Skeletal muscle tissue (tissue), 4 donors: Measurements from ENCODE around the gene CHST9. TPM values are rescaled to one million over a fixed set of nuclear protein-coding genes. Genes with fewer than 3 reads are reported as not detected.

Experiments
- H3K27ac ChIP-seq: one replicate; pipeline ENCODE4 v1.7.0; 2013; ENCODE audit warnings: mild to moderate bottlenecking, low read depth, low read length, inconsistent platforms
- H3K27me3 ChIP-seq, 3 donors: one replicate each; pipeline ENCODE4 v1.7.0; 2013; ENCODE audit warnings: low read length in 3 of 3; ENCODE audit not compliant: control insufficient read depth in 3 of 3, insufficient read depth in 3 of 3
- H3K36me3 ChIP-seq, 3 donors: one replicate each; pipeline ENCODE4 v1.7.0; 2013; ENCODE audit warnings: low read length in 3 of 3; ENCODE audit not compliant: control insufficient read depth in 3 of 3, insufficient read depth in 3 of 3
- H3K4me1 ChIP-seq, 3 donors: one replicate each; pipeline ENCODE4 v1.7.0; 2013; ENCODE audit warnings: low read length in 3 of 3, mild to moderate bottlenecking in 3 of 3; ENCODE audit not compliant: control insufficient read depth in 3 of 3, insufficient read depth in 3 of 3
- H3K4me3 ChIP-seq, 3 donors: one replicate each; pipeline ENCODE4 v1.7.0; 2013; ENCODE audit warnings: low read length in 3 of 3
- H3K9ac ChIP-seq, 3 donors: one replicate each; pipeline ENCODE4 v1.7.0; 2013; ENCODE audit warnings: low read length in 3 of 3, mild to moderate bottlenecking in 3 of 3, moderate library complexity in 2 of 3, low read depth in 1 of 3
- H3K9me3 ChIP-seq, 3 donors: one replicate each; pipeline ENCODE4 v1.7.0; 2013; ENCODE audit warnings: low read length in 3 of 3; ENCODE audit not compliant: control insufficient read depth in 3 of 3
- total RNA-seq: library from RNA; depleted of rRNA; stranded (reverse); fragments of >200 nt; gene quantifications from one replicate; pipeline ENCODE4 v1.2.3, GENCODE V29; 2014
- donor health status: Osteomylitis.

Gene CHST9
- total RNA-seq, 1 donor from 2014 or later = 0.52 TPM

DNA sequence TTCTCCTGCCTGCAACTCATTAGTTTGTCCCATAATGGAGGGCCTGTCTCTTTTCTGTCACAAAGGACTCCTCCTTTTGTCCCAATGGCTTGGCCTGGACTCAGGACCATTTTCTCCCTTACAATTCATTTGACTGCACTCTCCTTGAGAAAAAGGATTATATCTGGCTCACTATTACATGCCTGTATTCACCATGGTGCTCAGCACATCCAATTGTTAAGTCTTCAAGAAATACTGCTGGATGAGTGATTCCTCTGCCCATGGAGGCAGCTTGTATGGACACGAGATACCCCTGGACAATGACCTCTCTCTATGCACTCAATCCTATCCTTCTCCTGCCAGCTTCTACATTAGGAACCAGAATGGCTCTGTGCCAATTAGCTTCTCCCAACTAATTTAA, 47.0 kb downstream of the CHST9 start:
- H3K9ac ChIP-seq = no peak overlapping the region
- H3K4me3 ChIP-seq = no peak overlapping the region
- H3K27me3 ChIP-seq = no peaks in the 10 kb centered on the region
- no peaks in the 10 kb centered on the region for H3K4me1 ChIP-seq
- H3K36me3 ChIP-seq = no peaks in the 10 kb centered on the region
- no peak overlapping the region for H3K27ac ChIP-seq
- H3K9me3 ChIP-seq = no peaks in the 10 kb centered on the region

DNA sequence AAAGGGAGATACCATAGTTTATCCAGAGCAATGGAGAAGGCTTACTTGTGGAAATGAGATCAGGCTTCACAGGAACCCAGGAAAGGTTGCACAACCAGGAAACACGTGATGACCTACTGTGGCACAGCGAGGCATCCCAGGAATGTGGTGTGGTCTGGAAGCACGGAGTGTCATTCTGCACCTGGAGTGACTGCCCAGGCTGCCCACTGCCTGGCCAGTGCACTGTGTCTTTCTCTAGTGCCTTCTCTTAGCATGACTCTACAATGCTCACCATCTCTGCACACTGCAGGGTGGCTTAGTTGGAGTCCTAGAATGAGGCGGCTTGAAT, 48.9 kb downstream of the CHST9 start:
- H3K4me1 ChIP-seq = no peaks in the 10 kb centered on the region

DNA sequence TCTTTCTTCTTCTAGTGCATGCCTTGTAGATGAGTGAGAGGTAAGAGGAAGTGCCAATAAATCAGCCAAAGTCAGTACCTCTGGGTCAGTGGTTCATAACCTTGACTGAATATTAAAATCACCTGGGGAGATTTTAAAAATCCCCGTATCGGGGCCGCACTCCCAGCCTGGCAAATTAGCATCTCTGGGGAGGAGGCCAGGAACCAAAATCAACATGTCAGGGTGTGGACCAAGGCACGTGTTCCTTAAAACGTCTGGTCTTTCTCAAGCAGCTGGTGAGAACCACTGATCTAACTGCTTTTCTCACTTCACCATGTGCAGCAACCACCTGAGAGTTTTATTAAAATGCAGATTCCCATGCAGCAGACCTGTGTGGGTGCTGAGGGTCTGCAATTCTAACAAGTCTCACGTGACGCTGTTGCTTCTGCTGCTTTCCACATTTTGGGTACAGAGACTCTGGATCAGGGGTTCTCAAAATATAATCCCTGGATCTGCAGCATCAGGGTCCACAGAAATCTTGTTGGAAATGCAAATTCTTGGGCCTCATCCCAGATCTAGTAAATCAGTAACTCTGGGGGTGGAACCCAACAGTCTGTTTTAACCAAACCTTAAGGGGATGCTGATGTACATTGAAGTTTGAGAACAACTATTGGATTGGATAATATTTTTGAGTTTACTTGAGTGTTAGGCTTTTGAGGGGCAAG, 49.5 kb downstream of the CHST9 start:
- no peak overlapping the region for H3K9ac ChIP-seq
- no peaks in the 10 kb centered on the region for H3K4me1 ChIP-seq
- no peak overlapping the region for H3K27ac ChIP-seq

More for the DNA sequence above, 48.9 kb downstream of the CHST9 start:
- Histone ChIP-seq H3K9ac (no peak overlapping the region), H3K36me3 (no peaks in the 10 kb centered on the region), H3K9me3 (no peaks in the 10 kb centered on the region), H3K4me3 (no peak overlapping the region), H3K27me3 (no peaks in the 10 kb centered on the region), H3K27ac (no peak overlapping the region)

DNA sequence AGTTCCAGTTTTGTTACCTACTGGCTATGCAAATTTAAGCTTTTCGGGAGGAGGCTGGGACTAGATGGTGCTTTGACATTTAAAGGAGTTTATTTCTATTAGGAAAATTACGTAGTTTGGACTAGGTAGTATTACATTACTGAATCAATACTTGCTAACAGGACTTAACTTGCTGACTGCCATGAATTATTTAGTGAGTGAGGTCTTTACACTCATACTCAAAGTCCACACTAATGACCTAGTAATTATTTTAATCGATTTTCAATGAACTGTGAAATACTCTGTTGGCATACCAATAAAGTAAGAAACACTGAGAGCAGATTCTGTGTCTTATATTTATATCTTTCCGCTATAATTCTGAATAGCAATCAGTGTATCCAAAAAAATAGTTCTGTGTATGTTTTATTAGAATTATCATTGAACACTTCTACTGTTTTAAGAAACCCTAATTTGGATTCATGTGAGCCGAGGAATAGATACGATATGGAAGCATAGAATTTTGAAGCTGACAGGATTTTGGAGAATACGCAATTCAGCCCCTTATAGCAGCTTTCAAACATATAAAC, 55.0 kb downstream of the CHST9 start:
- Histone ChIP-seq H3K9ac (no peak overlapping the region), H3K9me3 (no peaks in the 10 kb centered on the region), H3K27ac (no peak overlapping the region), H3K4me1 (no peaks in the 10 kb centered on the region), H3K4me3 (no peak overlapping the region), H3K27me3 (no peaks in the 10 kb centered on the region), H3K36me3 (no peaks in the 10 kb centered on the region)

More for the DNA sequence above, 49.5 kb downstream of the CHST9 start:
- H3K27me3 ChIP-seq = no peaks in the 10 kb centered on the region
- H3K4me3 ChIP-seq = no peak overlapping the region
- H3K36me3 ChIP-seq = no peaks in the 10 kb centered on the region
- no peaks in the 10 kb centered on the region for H3K9me3 ChIP-seq

GRCh38 chr18:27124196-27124595, 60.9 kb downstream of the CHST9 start:
- Histone ChIP-seq H3K36me3 (no peaks in the 10 kb centered on the region), H3K9ac (no peak overlapping the region), H3K4me1 (no peaks in the 10 kb centered on the region), H3K27ac (no peak overlapping the region), H3K4me3 (no peak overlapping the region), H3K9me3 (no peaks in the 10 kb centered on the region), H3K27me3 (no peaks in the 10 kb centered on the region)

- H3K27ac ChIP-seq = no peak overlapping the region
- no peaks in the 10 kb centered on the region for H3K9me3 ChIP-seq
- H3K9ac ChIP-seq = no peak overlapping the region
- H3K36me3 ChIP-seq = no peaks in the 10 kb centered on the region
- no peak overlapping the region for H3K4me3 ChIP-seq
- H3K4me1 ChIP-seq = no peaks in the 10 kb centered on the region
- no peaks in the 10 kb centered on the region for H3K27me3 ChIP-seq
These were observed 64.0 kb downstream of the CHST9 start for GRCh38 chr18:27121108-27121507.

- H3K27ac ChIP-seq = no peak overlapping the region
- H3K9ac ChIP-seq = no peak overlapping the region
- no peaks in the 10 kb centered on the region for H3K27me3 ChIP-seq
- no peak overlapping the region for H3K4me3 ChIP-seq
- no peaks in the 10 kb centered on the region for H3K9me3 ChIP-seq
- no peaks in the 10 kb centered on the region for H3K36me3 ChIP-seq
- no peaks in the 10 kb centered on the region for H3K4me1 ChIP-seq
These were observed 64.9 kb downstream of the CHST9 start for GRCh38 chr18:27120246-27120645.

GRCh38 chr18:27118973-27119372, 66.1 kb downstream of the CHST9 start:
- Histone ChIP-seq H3K27ac (no peak overlapping the region), H3K9ac (no peak overlapping the region), H3K4me1 (no peaks in the 10 kb centered on the region), H3K4me3 (no peak overlapping the region), H3K27me3 (no peaks in the 10 kb centered on the region), H3K9me3 (no peaks in the 10 kb centered on the region), H3K36me3 (no peaks in the 10 kb centered on the region)

DNA sequence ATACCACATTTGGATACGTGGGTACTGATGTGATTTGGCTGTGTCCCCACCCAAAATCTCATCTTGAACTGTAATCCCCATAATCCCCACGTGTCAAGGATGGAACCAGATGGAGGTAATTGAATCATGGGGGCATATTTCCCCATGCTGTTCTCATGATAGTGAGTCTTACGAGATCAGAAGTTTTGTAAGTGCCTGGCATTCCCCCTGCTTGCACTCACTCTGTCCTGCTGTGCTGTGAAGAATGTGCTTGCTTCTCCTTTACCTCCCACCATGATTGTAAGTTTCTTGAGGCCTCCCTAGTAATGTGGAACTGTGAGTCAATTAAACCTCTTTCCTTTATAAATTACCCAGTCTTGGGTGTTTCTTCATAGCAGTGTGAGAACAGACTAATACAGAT, 70.3 kb downstream of the CHST9 start:
- H3K9ac ChIP-seq = no peak overlapping the region
- H3K4me1 ChIP-seq = no peaks in the 10 kb centered on the region
- H3K27me3 ChIP-seq = no peaks in the 10 kb centered on the region
- H3K9me3 ChIP-seq = peaks cover 0 to 2% (median 0%) of the 10 kb centered on the region in 3 donors
- H3K27ac ChIP-seq = no peak overlapping the region
- H3K36me3 ChIP-seq = no peaks in the 10 kb centered on the region
- no peak overlapping the region for H3K4me3 ChIP-seq

DNA sequence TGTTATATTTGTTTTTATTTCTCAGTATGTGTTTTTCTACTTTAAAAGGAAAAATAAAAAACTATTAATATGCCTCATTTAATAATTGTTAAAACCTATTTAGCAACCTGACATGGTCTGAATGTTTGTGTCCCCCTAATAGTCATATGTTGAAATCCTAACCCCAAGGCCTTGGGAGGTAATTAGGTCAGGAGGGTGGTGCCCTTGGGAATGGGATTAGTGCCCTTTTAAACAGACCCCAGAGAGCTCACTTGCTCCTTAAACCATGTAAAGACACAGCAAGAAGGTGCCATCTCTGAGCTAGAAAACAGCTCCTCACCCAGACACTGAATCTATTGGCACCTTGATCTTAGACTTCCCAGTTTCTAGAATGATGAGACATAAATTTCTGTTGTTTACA, 71.8 kb downstream of the CHST9 start:
- Histone ChIP-seq H3K4me1 (no peaks in the 10 kb centered on the region), H3K4me3 (no peak overlapping the region), H3K27ac (no peak overlapping the region), H3K9ac (no peak overlapping the region), H3K36me3 (no peaks in the 10 kb centered on the region), H3K9me3 (peaks cover 0 to 2% (median 0%) of the 10 kb centered on the region in 3 donors), H3K27me3 (no peaks in the 10 kb centered on the region)
